Caki2 (cell line): ENCODE results near the gene ANKFY1. TPM values are rescaled to one million over a fixed set of nuclear protein-coding genes. Genes with fewer than 3 reads are reported as not detected.
"Not testable (repeated sequence)": the region's sequence is repeated elsewhere in the genome, so short reads cannot be mapped to it uniquely, and the experiment has no call there.

ENCODE experiments used
- DNase-seq: peaks from one replicate; pipeline ENCODE4 v3.0.0-alpha.2; 2015; ENCODE audit warnings: low read depth
- in situ Hi-C: cut with HindIII; loops from 2 replicates; pipeline ENCODE4 v1.10.0; 2016; ENCODE audit warnings: low sequenced_read_pairs, low pct_unique_long_range_greater_than_20kb, mixed read lengths
- total RNA-seq: library from RNA; depleted of rRNA; stranded (reverse); fragments of >200 nt; shearing (Covaris generic); gene quantifications from 2 replicates; pipeline ENCODE4 v1.2.3, GENCODE V29; 2014; ENCODE audit warnings: low replicate concordance

Gene ANKFY1
- total RNA-seq, 1 experiment from 2014 or later, result 12.5 TPM

DNA sequence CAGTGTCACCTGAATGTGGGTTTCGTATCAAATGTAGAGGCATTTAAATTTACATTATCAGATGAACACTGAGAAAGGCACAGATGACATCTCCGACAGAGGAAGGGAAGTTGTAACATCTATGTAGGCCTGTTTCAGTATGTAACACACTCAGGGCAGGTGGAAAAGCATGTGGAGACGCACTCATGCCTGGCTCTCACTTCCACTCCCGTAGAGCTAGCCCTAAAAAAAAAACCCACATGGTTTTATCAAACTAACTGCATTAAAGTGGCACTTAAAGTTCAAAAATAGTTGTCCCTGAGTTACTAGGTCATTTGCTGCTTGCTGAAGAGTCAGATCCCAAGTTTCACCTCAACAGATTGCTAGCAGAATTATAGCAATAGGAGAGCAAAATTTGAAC is 6.1 kb upstream of the ANKFY1 start:
- in situ Hi-C loops, result loop anchor here (10.0 kb wide), 1 partner anchor 55 kb away; no protein-coding TSS in a partner anchor
- DNase-seq, result no peak

GRCh38 chr17:4267402-4267801 is 3.6 kb upstream of the ANKFY1 start:
- no peak for DNase-seq
- in situ Hi-C loops, result loop anchor here (10.0 kb wide), 1 partner anchor 57 kb away; no protein-coding TSS in a partner anchor

DNA sequence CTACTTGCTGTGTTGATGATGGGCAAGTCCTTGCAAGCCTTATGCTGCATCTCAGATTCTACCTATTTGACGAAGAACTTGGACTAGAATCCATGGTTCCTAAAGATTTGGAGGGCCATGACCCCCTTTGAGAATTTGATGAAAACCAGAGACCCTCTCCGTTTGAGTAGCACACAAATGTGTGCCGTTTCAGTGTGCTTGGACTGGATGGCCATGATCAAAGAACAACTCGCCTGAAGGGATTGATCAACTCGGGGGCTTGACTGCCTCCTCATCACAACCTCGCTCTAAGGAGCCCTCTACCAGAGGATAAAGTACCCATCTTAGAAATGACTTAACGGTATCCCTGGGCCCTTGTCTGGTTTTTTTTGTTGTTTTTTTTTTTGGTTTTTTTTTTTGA is 2.8 kb upstream of the ANKFY1 start:
- in situ Hi-C loops, result loop anchor here (10.0 kb wide), 1 partner anchor 58 kb away; no protein-coding TSS in a partner anchor
- DNase-seq, result no peak

DNA sequence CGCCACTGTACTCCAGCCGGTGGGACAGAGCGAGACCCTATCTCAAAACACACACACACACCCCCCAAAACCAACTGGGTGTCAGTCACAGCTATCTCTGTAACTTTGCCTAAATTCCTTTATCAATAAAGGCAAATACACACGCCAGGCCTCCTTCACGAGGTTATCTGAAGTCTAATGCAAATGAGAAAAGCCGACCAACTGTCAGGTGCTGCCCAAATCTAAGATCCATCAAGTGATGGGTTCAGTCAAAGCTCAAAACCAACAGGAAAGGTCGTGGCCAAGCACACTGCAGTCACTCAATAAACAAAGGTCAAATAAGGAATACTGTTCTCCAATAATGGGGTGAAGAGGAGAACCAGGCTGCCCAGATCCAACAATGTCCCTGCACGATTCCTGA is 1.1 kb downstream of the ANKFY1 start:
- no peak for DNase-seq
- in situ Hi-C loops, result loop anchor here (10.0 kb wide), 1 partner anchor 62 kb away; no protein-coding TSS in a partner anchor

- DNase-seq, result no peak
- in situ Hi-C loops, result loop anchor here (10.0 kb wide), 1 partner anchor 63 kb away; no protein-coding TSS in a partner anchor
Measured at GRCh38 chr17:4261452-4261851, 2.3 kb downstream of the ANKFY1 start.

GRCh38 chr17:4258867-4259266 is 4.9 kb downstream of the ANKFY1 start:
- in situ Hi-C loops, result no loop called here
- DNase-seq, result no peak

- no peak for DNase-seq
- in situ Hi-C loops, result no loop called here
Measured at GRCh38 chr17:4256952-4257351, 6.8 kb downstream of the ANKFY1 start.

GRCh38 chr17:4255271-4255670 is 8.5 kb downstream of the ANKFY1 start:
- in situ Hi-C loops, DNase-seq: not testable (repeated sequence)

GRCh38 chr17:4250887-4251286 is 12.9 kb downstream of the ANKFY1 start:
- DNase-seq, result no peak
- in situ Hi-C loops, result no loop called here

GRCh38 chr17:4249452-4250029 is 14.2 kb downstream of the ANKFY1 start:
- DNase-seq, result no peak
- in situ Hi-C loops, result no loop called here

DNA sequence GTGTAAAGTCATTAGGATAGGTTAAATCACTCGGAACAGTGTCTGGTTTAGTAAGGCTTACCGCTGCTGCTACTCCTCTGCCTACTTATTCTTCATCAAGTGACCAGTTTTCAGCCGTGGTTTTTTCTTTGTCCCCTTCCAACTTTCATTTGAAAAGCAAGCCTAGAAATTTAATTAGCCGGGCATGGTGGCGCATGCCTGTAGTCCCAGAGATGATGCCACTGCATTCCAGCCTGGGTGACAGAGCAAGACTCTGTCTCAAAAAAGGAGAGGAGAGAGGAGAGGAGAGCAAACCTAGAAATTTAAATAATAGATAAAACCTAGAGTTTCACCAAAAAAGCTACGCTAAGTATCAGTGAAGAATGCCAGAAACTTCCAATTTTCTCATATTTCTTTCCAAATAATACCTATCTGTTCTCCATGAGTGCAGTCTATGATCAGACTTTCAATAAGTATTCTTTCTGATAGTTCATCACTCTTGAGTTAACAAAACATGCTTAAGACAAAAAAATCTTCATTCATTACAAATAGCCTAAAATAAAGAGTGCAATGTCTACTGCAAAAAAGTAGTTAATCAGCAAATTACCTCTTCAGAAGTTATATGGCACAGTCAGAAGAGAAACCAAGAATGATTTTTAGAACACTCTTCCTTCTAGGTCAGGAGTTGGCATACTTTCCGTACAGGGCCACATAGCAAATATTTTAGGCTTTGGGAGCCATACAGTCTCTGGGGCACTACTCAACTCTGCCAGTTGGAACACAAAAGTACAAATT is 15.1 kb downstream of the ANKFY1 start:
- in situ Hi-C loops, result no loop called here
- DNase-seq, result no peak

DNA sequence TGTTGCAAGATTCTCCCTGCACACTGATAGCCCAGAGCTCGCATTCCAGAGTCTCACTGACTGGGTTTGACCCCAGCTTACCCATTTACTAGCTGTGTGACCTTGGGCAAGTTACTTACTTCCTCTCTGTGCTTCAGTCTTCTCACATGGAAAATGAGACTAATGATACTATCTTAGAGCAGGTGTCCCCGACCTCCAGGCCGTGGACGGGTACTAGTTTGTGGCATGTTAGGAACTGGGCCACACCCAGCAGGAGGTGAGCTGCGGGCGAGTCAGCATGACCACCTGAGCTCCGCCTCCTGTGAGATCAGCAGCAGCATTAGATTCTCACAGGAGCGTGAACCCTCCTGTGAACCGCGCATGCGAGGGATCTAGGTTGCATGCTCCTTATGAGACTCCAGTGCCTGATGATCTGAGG is 15.8 kb downstream of the ANKFY1 start:
- in situ Hi-C loops, result no loop called here
- peak; percentile 27 for DNase-seq

GRCh38 chr17:4247361-4247970 is 16.3 kb downstream of the ANKFY1 start:
- no peak for DNase-seq

GRCh38 chr17:4246674-4247073 is 17.1 kb downstream of the ANKFY1 start:
- no peak for DNase-seq
- in situ Hi-C loops, result no loop called here

More at GRCh38 chr17:4247361-4247970, 16.3 kb downstream of the ANKFY1 start:
- in situ Hi-C loops, result no loop called here

DNA sequence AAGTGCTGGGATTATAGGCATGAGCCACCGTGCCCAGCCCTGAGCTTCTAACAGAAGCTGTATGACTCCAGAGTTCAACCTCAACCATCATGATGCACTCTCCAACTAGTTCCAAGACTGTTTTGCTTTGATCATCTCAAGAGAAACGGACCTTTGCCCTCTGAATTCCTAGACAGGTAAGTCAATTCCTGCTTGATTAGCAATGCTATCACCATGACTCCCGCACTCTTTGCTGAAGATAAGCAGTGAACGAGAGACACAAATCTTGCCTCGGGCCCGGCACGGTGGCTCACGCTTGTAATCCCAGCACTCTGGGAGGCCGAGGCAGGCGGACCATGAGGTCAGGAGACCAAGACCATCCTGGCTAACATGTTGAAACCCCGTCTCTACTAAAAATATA is 22.2 kb downstream of the ANKFY1 start:
- in situ Hi-C loops, result no loop called here
- no peak for DNase-seq

DNA sequence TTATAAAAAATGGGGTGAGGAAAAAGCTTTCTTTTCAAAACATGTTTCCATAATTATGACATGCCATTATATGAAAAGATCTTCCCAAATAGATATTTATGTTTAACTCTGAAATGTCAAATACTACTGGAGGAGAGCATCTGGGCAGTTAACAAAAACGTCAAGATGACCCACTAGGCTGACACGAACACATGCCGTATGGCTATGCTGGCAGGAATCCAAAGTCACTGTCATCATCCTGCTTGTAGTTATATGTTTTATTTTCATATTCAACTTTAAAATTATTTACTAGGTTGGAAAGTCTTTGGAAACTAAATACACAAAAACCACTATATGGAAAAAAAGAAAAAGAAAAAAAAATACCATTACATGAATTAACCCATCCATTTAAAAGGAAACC is 27.3 kb downstream of the ANKFY1 start:
- in situ Hi-C loops, result no loop called here
- DNase-seq, result no peak

GRCh38 chr17:4235372-4236279 is 28.2 kb downstream of the ANKFY1 start:
- DNase-seq, result no peak
- in situ Hi-C loops, result no loop called here

DNA sequence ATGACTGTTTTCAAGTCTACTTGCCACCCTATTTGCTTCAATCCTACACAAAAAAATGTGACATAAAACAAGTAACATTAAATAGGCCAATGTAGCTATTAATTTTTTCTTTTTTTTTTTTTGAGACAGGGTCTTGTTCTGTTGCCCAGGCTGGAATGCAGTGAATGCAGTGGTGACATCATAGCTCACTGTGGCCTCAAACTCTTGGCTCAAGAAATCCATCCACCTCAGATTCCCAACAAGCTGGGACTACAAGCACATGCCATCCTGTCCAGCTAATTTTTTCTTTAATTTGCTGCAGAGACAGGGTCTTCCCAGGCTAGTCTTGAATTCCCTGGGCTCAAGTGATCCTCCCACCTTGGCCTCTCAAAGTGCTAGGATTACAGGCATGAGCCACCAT is 29.4 kb downstream of the ANKFY1 start:
- no peak for DNase-seq
- in situ Hi-C loops, result no loop called here
